ENCODE data around the gene MOB2. TPM values are rescaled to one million over a fixed set of nuclear protein-coding genes. Genes with fewer than 3 reads are reported as not detected.

The MOB2 gene
- total and polyA plus RNA-seq, 12 donors: 25.2 to 59.1 (median 45.2) TPM

DNA sequence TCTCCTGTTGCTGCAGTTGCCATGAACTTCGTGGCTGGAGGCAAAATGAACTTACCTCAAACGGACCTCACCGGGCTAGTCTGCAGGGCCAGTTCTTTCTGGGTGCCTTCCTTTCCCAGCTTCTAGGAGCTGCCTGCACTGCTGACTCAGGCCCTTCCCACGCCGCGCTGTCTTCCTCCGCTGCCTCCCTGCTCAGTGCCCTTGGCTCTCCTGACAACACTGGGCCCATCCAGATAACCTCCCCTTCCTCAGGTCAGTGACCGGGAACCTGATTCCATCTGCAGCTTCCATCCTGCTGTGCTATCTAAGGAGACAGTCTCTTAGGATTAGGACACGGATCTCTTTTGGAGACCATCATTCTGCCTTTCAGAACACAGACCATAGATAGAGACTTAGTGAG, 19.3 kb downstream of the MOB2 start:
- ATAC-seq (no peak), DNase-seq (no peak)
- Histone ChIP-seq H3K4me1 (peaks cover 0 to 16% (median 0%) of the 10 kb centered on the region in 9 donors), H3K27me3 (no peaks in the 10 kb centered on the region), H3K36me3 (peaks cover 0 to 63% (median 34%) of the 10 kb centered on the region in 9 donors), H3K9me3 (peaks cover 0 to 8% (median 0%) of the 10 kb centered on the region in 11 donors), H3K4me3 (no peak overlapping the region), H3K27ac (no peak overlapping the region)
- intact Hi-C loops (cut with DNase I): no loop called here
- WGBS, 2 donors: 72 to 82% methylated on average over 9 of the region's 9 CpGs
- TF ChIP-seq, protein P1, sequence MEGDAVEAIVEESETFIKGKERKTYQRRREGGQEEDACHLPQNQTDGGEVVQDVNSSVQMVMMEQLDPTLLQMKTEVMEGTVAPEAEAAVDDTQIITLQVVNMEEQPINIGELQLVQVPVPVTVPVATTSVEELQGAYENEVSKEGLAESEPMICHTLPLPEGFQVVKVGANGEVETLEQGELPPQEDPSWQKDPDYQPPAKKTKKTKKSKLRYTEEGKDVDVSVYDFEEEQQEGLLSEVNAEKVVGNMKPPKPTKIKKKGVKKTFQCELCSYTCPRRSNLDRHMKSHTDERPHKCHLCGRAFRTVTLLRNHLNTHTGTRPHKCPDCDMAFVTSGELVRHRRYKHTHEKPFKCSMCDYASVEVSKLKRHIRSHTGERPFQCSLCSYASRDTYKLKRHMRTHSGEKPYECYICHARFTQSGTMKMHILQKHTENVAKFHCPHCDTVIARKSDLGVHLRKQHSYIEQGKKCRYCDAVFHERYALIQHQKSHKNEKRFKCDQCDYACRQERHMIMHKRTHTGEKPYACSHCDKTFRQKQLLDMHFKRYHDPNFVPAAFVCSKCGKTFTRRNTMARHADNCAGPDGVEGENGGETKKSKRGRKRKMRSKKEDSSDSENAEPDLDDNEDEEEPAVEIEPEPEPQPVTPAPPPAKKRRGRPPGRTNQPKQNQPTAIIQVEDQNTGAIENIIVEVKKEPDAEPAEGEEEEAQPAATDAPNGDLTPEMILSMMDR (IDR thresholded peaks at IDR 0.05): no peak

DNA sequence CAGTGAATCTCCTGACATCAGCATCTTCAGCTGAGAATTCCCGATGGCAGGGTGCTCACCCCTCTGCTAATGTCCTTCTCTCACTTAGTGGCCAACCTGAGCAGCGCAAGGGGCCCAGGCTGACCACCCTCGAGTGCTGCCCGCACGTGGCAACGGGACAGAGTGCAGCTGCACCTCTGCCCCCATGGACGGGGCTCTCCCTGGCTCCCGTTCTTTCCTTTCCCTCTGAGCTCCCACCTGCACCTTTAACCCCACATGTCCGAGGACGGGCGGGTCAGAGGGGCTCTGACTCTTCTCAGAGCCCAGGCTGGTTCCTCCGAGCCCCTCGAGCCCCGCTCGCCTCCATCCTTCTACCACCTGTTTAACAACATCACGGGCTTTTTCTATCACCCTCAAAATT, 19.8 kb downstream of the MOB2 start:
- Histone ChIP-seq H3K9me3 (peaks cover 0 to 8% (median 0%) of the 10 kb centered on the region in 11 donors), H3K27me3 (no peaks in the 10 kb centered on the region), H3K27ac (no peak overlapping the region), H3K4me3 (no peak overlapping the region), H3K36me3 (peaks cover 0 to 62% (median 31%) of the 10 kb centered on the region in 9 donors), H3K4me1 (peaks cover 0 to 16% (median 0%) of the 10 kb centered on the region in 9 donors)
- intact Hi-C loops (cut with DNase I): no loop called here
- DNase-seq (no peak), ATAC-seq (no peak)
- 90 to 91% methylated on average over 16 of the region's 16 CpGs for WGBS, 2 donors
- TF ChIP-seq, protein P1 (IDR thresholded peaks at IDR 0.05): no peak

DNA sequence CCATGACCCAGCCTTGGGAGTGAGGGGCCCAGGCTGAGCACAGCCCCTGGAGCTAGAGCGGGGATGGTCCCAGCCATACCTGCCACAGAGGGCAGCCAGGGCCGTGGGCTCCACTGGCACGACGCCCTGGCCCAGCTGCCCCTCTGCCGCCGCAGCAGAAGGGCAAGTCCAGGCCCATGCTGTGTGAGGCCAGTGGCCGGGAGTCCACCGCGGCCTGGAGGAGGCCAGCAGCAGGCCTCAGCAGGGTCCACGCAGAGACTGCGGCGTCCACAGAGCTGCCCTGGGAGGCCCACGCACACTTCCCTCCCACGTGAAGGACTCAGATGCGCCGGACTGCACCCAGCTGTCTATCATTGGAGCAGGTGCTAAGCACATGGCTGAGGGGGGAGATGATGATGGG, 23.5 kb downstream of the MOB2 start:
- no peak overlapping the region for H3K27ac ChIP-seq
- ATAC-seq: no peak
- intact Hi-C loops (cut with DNase I): no loop called here
- no peak overlapping the region for H3K4me3 ChIP-seq
- TF ChIP-seq, protein P1 (IDR thresholded peaks at IDR 0.05): no peak
- DNase-seq: no peak
- no peaks in the 10 kb centered on the region for H3K27me3 ChIP-seq
- 95 to 97% methylated on average over 16 of the region's 16 CpGs for WGBS, 2 donors
- peaks cover 0 to 14% (median 3%) of the 10 kb centered on the region in 9 donors for H3K4me1 ChIP-seq
- H3K9me3 ChIP-seq: peaks cover 0 to 8% (median 0%) of the 10 kb centered on the region in 11 donors
- peaks cover 0 to 24% (median 0%) of the 10 kb centered on the region in 9 donors for H3K36me3 ChIP-seq

DNA sequence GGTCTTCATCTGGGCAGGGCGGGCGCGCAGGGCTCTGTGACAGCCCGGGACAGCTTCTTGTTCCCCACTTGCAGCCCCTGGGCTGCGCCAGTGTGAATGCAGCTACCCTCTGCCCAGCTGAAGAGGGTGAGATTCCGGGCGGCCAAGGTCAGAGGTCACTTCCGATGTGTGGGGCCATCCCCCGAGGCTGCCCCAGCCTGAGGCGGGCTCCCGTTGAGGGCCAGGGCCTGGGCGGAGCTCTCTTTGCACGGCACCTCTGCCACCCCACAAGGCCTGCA, 23.9 kb downstream of the MOB2 start:
- TF ChIP-seq, protein P1 (IDR thresholded peaks at IDR 0.05): no peak
- no peak for DNase-seq
- Histone ChIP-seq H3K9me3 (peaks cover 0 to 8% (median 0%) of the 10 kb centered on the region in 11 donors), H3K27ac (no peak overlapping the region), H3K4me3 (no peak overlapping the region), H3K27me3 (no peaks in the 10 kb centered on the region), H3K36me3 (peaks cover 0 to 22% (median 0%) of the 10 kb centered on the region in 9 donors), H3K4me1 (peaks cover 0 to 12% (median 0%) of the 10 kb centered on the region in 9 donors)
- WGBS, 2 donors: 90 to 91% methylated on average over 13 of the region's 13 CpGs
- no peak for ATAC-seq
- intact Hi-C loops (cut with DNase I): no loop called here

Measured in heart right ventricle (tissue), 16 donors.